HCT116 (cell line): Measurements from ENCODE around the gene TSPAN7.

ENCODE experiments used
- CTCF ChIP-seq, 3 experiments: fragments of 200-600 bp in 1 of 3; sonication (generic) in 1 of 3; IDR thresholded peaks in 2 of 3; conservative IDR thresholded peaks in 1 of 3; 2 replicates each; pipeline ENCODE4 v1.5.1; 2012 to 2017; ENCODE audit warnings: low read depth in 2 of 3, low read length in 2 of 3, antibody characterized with exemption in 1 of 3, borderline replicate concordance in 1 of 3, control low read depth in 1 of 3, mild to moderate bottlenecking in 1 of 3, mixed read lengths in 1 of 3, mixed run types in 1 of 3, moderate library complexity in 1 of 3; ENCODE audit not compliant: insufficient read depth in 1 of 3
- EZH2 ChIP-seq: fragments of 200-600 bp; sonication (generic); IDR thresholded peaks from 2 replicates; pipeline ENCODE4 v1.6.1; 2017; ENCODE audit warnings: antibody characterized with exemption, mixed run types
- EZH2phosphoT487 ChIP-seq: fragments of 200-600 bp; IDR thresholded peaks from 2 replicates; pipeline ENCODE4 v1.6.1; 2018; ENCODE audit warnings: antibody characterized with exemption, borderline replicate concordance
- POLR2A ChIP-seq: IDR thresholded peaks from 2 replicates; pipeline ENCODE4 v1.7.0; 2011; ENCODE audit warnings: borderline replicate concordance; ENCODE audit not compliant: insufficient read depth, insufficient read length; ENCODE audit errors: extremely low read depth
- POLR2AphosphoS5 ChIP-seq: IDR thresholded peaks from 2 replicates; pipeline ENCODE4 v1.6.1; 2011; ENCODE audit warnings: mild to moderate bottlenecking, low read depth, low read length, moderate library complexity
- TCF7L2 ChIP-seq: IDR thresholded peaks from 2 replicates; pipeline ENCODE4 v1.7.0; 2011; ENCODE audit warnings: borderline replicate concordance, inconsistent platforms; ENCODE audit not compliant: insufficient read depth, insufficient read length; ENCODE audit errors: extremely low read depth
- YY1 ChIP-seq: IDR thresholded peaks from 2 replicates; pipeline ENCODE4 v1.6.1; 2011; ENCODE audit warnings: low read length, low read depth, moderate library complexity, mild to moderate bottlenecking; ENCODE audit not compliant: insufficient replicate concordance; ENCODE audit errors: extremely low read depth

GRCh38 chrX:38641197-38641596 lies 79.9 kb downstream of the TSPAN7 start:
- TF ChIP-seq POLR2A: no peak
- TF ChIP-seq EZH2phosphoT487: no peak
- no peak for TF ChIP-seq CTCF (IDR thresholded peaks at IDR 0.05 in 2 of 3, conservative IDR thresholded peaks at IDR 0.05 in 1 of 3; ENCODE audit: borderline replicate concordance in 1 of 3, insufficient read depth in 1 of 3, low read depth in 2 of 3, low read length in 2 of 3)
- TF ChIP-seq EZH2: no peak
- TF ChIP-seq TCF7L2: no peak
- TF ChIP-seq POLR2AphosphoS5: no peak
- TF ChIP-seq YY1: no peak
